ENCODE results near the gene ODF2.

The ODF2 gene

DNA sequence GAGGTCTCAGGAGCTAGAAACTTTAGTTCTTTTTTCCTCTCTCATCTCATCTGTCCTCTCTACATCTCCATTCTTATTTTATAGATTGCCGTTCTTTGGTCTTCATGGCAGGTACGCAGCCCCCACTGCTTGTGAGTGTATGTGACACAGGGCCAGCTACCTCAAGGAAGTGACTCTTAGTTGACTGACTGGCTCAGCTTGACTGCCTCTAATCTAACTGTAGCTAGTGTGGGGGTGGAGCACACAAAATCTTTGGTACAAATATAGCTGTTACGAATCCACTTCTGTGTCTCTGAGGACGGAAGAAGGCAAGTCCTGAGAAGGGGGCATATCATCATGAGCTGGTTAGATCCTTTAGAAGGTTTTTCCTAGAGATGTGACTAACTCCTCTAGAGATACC, 76.8 kb downstream of the ODF2 start:
- no peak for DNase-seq

- DNase-seq, result no peak
Measured at GRCh38 chr9:128540634-128541360, 85.0 kb downstream of the ODF2 start.

DNA sequence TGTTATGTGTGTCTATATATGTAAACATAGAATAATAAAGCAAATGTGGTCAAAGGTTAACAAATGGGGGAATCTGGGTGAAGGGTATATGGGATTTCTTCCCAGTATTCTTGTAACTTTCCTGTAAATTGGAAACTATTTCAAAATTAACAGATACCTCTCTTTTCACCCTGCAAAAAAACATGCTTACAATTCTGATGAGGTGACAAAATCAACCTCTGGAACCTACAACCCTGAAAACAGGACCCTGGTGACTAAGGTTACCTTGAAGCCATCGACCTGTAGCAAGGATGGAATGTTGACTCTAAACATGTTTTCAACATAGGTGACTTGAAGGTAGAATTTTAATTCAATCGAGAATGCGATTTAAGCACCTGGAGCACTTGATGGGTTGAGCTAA, 90.7 kb downstream of the ODF2 start:
- DNase-seq, result no peak

GRCh38 chr9:128548876-128549275, 93.1 kb downstream of the ODF2 start:
- no peak for DNase-seq

GRCh38 chr9:128550226-128550625, 94.4 kb downstream of the ODF2 start:
- DNase-seq, result no peak

Data from HCEC 1CT (cell line).